ENCODE results near the gene UBL7.
"Not testable (repeated sequence)": the region's sequence is repeated elsewhere in the genome, so short reads cannot be mapped to it uniquely, and the experiment has no call there.

The UBL7 gene

GRCh38 chr15:74461847-74462511 is 1.0 kb upstream of the UBL7 start:
- DNase-seq = no peak

- no peak for DNase-seq
Observed at GRCh38 chr15:74460298-74460697, 662 bp downstream of the UBL7 start.

- DNase-seq = not testable (repeated sequence)
Observed at GRCh38 chr15:74459798-74460197, 1.2 kb downstream of the UBL7 start.

- DNase-seq = no peak
Observed at GRCh38 chr15:74458473-74458872, 2.5 kb downstream of the UBL7 start.

DNA sequence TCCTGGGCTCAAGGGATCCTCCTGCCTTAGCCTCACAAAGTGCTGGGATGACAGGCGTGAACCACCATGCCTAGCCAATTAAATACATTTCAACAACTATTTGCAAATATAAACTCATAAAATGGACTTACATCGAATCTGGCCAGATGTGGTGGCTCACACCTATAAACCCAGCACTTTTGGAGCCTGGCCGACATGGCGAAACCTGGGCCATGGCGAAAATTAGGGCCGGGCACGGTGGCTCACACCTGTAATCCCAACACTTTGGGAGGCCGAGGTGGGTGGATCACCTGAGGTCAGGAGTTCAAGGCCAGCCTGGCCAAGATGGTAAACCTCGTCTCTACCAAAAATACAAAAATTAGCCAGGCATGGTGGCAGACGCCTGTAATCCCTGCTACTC is 3.9 kb downstream of the UBL7 start:
- not testable (repeated sequence) for DNase-seq

GRCh38 chr15:74454764-74455500 is 6.0 kb downstream of the UBL7 start:
- DNase-seq = no peak

- no peak for DNase-seq
Observed at GRCh38 chr15:74453925-74454763, 6.8 kb downstream of the UBL7 start.

- DNase-seq = no peak
Observed at GRCh38 chr15:74451861-74452835, 8.8 kb downstream of the UBL7 start.

DNA sequence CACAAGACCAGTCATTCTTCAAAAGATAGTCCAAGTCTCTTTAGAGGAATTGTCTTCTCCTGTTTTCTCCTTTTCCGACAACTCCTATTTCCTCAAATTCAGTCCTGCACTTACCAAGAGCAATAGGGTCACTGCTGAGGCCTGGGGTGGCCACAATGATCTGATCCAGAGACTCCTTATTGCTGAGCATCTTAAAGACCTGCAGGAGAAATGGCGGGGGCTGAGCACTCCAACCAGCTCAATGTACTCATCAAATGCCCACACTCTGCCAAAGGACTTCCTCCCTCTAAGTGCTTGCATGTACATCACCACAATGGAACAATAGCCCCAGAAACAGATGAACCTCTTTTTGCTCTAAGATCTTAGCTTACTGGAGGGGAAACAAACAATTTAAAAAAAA is 9.6 kb downstream of the UBL7 start:
- DNase-seq = no peak

GRCh38 chr15:74449643-74450205 is 11.2 kb downstream of the UBL7 start:
- DNase-seq = no peak

GRCh38 chr15:74449095-74449494 is 11.9 kb downstream of the UBL7 start:
- DNase-seq = no peak

GRCh38 chr15:74445816-74446763 is 14.9 kb downstream of the UBL7 start:
- DNase-seq = no peak

DNA sequence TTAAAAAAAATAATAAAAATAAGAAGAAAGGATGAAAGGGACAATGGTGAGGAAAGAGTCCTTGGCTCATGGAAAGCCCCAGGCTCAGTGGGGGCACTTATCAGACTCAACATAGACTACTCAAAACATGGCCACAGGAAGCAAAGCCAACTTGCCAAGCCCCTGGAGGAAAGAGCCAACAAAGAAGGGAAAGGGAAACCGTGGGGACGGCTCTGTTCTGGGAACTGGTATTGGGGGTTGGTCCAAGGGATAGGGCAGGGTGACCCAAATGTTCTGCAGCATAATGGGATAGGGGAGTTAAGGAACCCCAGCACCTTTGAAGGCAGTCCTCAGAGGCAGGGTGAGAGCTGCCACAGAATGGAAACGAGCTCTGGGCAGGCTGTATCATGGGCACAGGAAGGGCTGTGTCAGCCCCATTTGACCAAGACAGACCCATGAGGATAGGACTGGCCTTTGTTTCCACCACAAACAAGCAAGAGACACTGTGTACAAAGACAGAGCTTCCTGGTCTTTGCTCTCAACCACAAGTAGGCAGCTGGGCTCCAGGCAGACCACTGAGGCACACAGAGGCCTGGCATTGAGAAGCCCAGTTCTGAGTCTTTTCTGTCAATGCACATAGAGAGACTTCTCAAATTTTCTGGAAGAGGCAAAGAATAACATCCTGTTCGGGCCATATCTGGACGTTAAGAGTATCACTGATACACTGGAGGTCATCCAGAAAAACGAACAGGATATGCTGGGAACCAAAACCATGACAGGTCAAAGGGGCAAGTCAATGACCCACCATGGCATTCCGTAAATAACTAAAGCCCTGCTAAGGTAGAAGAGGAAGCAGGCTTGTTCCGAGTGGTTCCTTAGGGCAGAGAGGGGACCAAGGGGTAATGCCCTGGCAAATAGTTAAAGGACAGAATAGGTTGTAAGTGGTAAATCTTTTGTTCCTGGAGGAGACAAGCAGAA is 16.6 kb downstream of the UBL7 start:
- no peak for DNase-seq

DNA sequence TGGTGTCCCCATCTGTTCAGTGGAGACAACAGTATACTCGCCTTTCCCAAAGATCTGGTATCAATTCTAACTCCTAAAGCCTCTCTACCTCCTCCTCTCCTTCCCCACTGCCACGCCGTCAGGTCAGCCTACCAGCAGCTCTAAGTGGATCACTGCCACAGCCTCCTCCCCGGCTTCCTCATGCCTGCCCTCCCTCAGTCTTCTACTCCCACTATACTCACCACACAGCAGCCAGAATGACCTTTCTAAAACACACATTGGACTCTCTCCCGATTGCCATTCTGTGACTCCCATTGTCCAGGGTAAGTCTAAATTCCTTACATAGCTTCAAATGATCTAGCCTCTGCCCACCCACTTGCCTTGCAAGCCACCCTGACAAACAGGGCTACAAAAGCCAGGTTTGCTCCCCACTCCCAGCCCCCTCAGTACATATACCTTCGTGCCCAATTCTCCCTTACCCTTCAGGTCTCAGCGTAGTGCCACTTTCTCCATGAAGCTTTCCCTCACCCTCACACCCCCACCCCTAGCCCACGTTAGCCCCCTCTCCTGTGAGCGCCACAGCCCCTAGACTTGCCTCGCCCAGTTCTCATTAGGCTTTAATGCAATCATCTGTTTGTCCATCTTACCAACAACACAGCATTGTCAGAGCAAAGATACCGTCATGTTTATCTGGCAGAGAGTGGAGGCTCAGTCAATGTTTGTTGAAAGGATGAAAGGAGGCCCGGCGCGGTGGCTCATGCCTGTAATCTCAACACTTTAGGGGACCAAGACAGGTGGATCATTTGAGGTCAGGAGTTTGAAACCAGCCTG is 17.7 kb downstream of the UBL7 start:
- no peak for DNase-seq

DNA sequence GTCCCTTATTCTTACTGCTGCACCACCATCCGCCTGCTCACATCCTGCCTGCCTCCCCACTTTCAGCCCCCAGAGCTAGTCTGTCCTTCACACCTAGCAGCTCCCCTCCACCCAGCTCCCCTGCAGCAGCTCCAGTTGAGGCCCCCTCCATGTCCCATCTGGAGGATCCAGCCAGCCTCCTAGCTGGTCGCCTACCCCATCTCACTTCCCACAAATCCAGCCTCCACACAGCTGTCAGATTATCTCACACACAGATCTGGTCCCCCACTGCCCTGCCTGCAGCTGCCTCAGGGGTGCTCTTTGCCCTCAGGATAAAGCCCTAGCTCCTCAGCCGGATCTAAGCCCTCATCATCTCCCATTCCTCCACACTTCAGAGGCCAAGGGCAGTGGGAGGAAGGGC is 18.4 kb downstream of the UBL7 start:
- no peak for DNase-seq

- DNase-seq = no peak
Observed at GRCh38 chr15:74442063-74442462, 18.9 kb downstream of the UBL7 start.

- DNase-seq = no peak
Observed at GRCh38 chr15:74441248-74441941, 19.6 kb downstream of the UBL7 start.

GRCh38 chr15:74438721-74439316 is 22.1 kb downstream of the UBL7 start:
- DNase-seq = peak; percentile 49 to 71
